HepG2 (cell line): ENCODE results near the gene HS3ST2. TPM values are rescaled to one million over a fixed set of nuclear protein-coding genes. Genes with fewer than 3 reads are reported as not detected.

Experiments
- E2F5 ChIP-seq: sonication (generic); formaldehyde crosslinking; conservative IDR thresholded peaks from 2 replicates; pipeline ENCODE4 v1.4.0; 2020; ENCODE audit warnings: missing genetic modification reagents
- FIP1L1 ChIP-seq: fragments of 200-400 bp; formaldehyde crosslinking; IDR thresholded peaks from 2 replicates; pipeline ENCODE4 v1.6.1; 2018; ENCODE audit warnings: low read depth, mild to moderate bottlenecking, low read length, moderate library complexity, borderline replicate concordance; ENCODE audit not compliant: insufficient read depth
- HMGA1 ChIP-seq: sonication (generic); formaldehyde crosslinking; conservative IDR thresholded peaks from 2 replicates; pipeline ENCODE4 v1.4.0; 2020; ENCODE audit warnings: missing genetic modification reagents
- HMGXB3 ChIP-seq: sonication (generic); formaldehyde crosslinking; IDR thresholded peaks from 2 replicates; pipeline ENCODE4 v1.4.0; 2020; ENCODE audit warnings: missing genetic modification reagents, borderline replicate concordance
- MIXL1 ChIP-seq: IDR thresholded peaks from 2 replicates; pipeline ENCODE4 v1.6.1; 2016
- SALL1 ChIP-seq: sonication (generic); formaldehyde crosslinking; IDR thresholded peaks from 2 replicates; pipeline ENCODE4 v1.8.0; 2022; ENCODE audit warnings: mild to moderate bottlenecking, missing genetic modification reagents
- TFDP2 ChIP-seq: sonication (generic); formaldehyde crosslinking; IDR thresholded peaks from 2 replicates; pipeline ENCODE4 v1.4.0; 2020; ENCODE audit warnings: missing genetic modification reagents
- USF2 ChIP-seq, 2 experiments: sonication (generic) in 1 of 2; formaldehyde crosslinking in 1 of 2; IDR thresholded peaks; 2 replicates each; pipeline versions ENCODE4 v1.5.1 to v1.6.1; 2011 to 2020; ENCODE audit warnings: borderline replicate concordance in 1 of 2, low read depth in 1 of 2, low read length in 1 of 2, mild to moderate bottlenecking in 1 of 2, missing genetic modification reagents in 1 of 2, moderate library complexity in 1 of 2
- ZMYM4 ChIP-seq: sonication (generic); formaldehyde crosslinking; IDR thresholded peaks from 2 replicates; pipeline ENCODE4 v1.8.1; 2023; ENCODE audit warnings: mild to moderate bottlenecking, missing genetic modification reagents
- ZNF10 ChIP-seq: sonication (generic); formaldehyde crosslinking; IDR thresholded peaks from 2 replicates; pipeline ENCODE4 v1.4.0; 2020; ENCODE audit warnings: mild to moderate bottlenecking, low read depth, missing genetic modification reagents, borderline replicate concordance
- ZNF138 ChIP-seq: sonication (generic); formaldehyde crosslinking; IDR thresholded peaks from 2 replicates; pipeline ENCODE4 v1.5.0; 2020; ENCODE audit warnings: mild to moderate bottlenecking, low read depth, missing genetic modification reagents
- ZNF343 ChIP-seq: sonication (generic); formaldehyde crosslinking; IDR thresholded peaks from 2 replicates; pipeline ENCODE4 v1.4.0; 2020; ENCODE audit warnings: mild to moderate bottlenecking, missing genetic modification reagents
- ZNF460 ChIP-seq: sonication (generic); formaldehyde crosslinking; IDR thresholded peaks from 2 replicates; pipeline ENCODE4 v1.5.1; 2020; ENCODE audit warnings: missing genetic modification reagents, mild to moderate bottlenecking, borderline replicate concordance
- ZNF564 ChIP-seq: sonication (generic); formaldehyde crosslinking; IDR thresholded peaks from 2 replicates; pipeline ENCODE4 v1.8.1; 2023; ENCODE audit warnings: mild to moderate bottlenecking, missing genetic modification reagents
- ZNF841 ChIP-seq: sonication (generic); formaldehyde crosslinking; IDR thresholded peaks from 2 replicates; pipeline ENCODE4 v1.8.1; 2023; ENCODE audit warnings: missing genetic modification reagents, borderline replicate concordance
- polyA plus RNA-seq, 8 experiments: library from polyadenylated mRNA; depleted of rRNA in 3 of 8; stranded (reverse) in 7 of 8; unstranded in 1 of 8; fragments of >200 nt; fragmentation: Illumina TruSeq in 4 of 8; extraction: Trizol in 4 of 8; gene quantifications; 2 replicates each; pipeline versions ENCODE4 v1.2.1 to v1.2.3, GENCODE V29; 2011 to 2016; ENCODE audit warnings: low read depth in 4 of 8, missing spikeins in 1 of 8, mixed read lengths in 1 of 8; ENCODE audit not compliant: insufficient read depth in 1 of 8
- total RNA-seq, 5 experiments: library from RNA; depleted of rRNA; stranded (reverse); fragments of >200 nt; fragmentation: Illumina TruSeq; extraction: Trizol; gene quantifications; 2 replicates each; pipeline ENCODE4 v1.2.3, GENCODE V29; 2016; ENCODE audit warnings: low read depth in 1 of 5

Gene HS3ST2
- total and polyA plus RNA-seq, 2 of the 13 experiments (the other 11 are each of a cell fraction or from before 2014, with no cell fraction given): not detected

- TF ChIP-seq USF2 (IDR thresholded peaks at IDR 0.05; ENCODE audit: low read depth, low read length) (no peak), USF2 (CRISPR knock-in tag; IDR thresholded peaks at IDR 0.05; ENCODE audit: borderline replicate concordance) (no peak), ZNF564 (CRISPR knock-in tag) (no peak), E2F5 (CRISPR knock-in tag) (no peak), ZNF343 (CRISPR knock-in tag) (no peak), HMGA1 (CRISPR knock-in tag) (no peak), ZNF460 (CRISPR knock-in tag) (no peak), ZMYM4 (CRISPR knock-in tag) (no peak), MIXL1 (CRISPR knock-in tag) (no peak), SALL1 (CRISPR knock-in tag) (no peak), HMGXB3 (CRISPR knock-in tag) (no peak), ZNF10 (CRISPR knock-in tag) (no peak), TFDP2 (CRISPR knock-in tag) (no peak), ZNF138 (CRISPR knock-in tag) (no peak), FIP1L1 (no peak), ZNF841 (CRISPR knock-in tag) (no peak)
These were observed 41.3 kb downstream of the HS3ST2 start (continued) for GRCh38 chr16:22855231-22855630.
